Endothelial cell (in vitro differentiated cells): ENCODE results near the gene SSU72. TPM values are rescaled to one million over a fixed set of nuclear protein-coding genes. Genes with fewer than 3 reads are reported as not detected.
A peak's percentile ranks its signal among the peaks of the same experiment; 100 is the strongest.
"Not testable (repeated sequence)": the region's sequence is repeated elsewhere in the genome, so short reads cannot be mapped to it uniquely, and the experiment has no call there.

ENCODE experiments used
- DNase-seq: peaks from one replicate; pipeline ENCODE4 v3.0.0; 2021; ENCODE audit warnings: low spot score
- H3K27ac Mint-ChIP-seq: one replicate; pipeline ENCODE4 v1.8.0; 2021; ENCODE audit warnings: mixed read lengths, inconsistent platforms; ENCODE audit not compliant: unreplicated experiment
- H3K27me3 Mint-ChIP-seq: one replicate; pipeline ENCODE4 v1.8.0; 2021; ENCODE audit warnings: mild to moderate bottlenecking, moderate library complexity, mixed read lengths, inconsistent platforms; ENCODE audit not compliant: unreplicated experiment
- H3K36me3 Mint-ChIP-seq: one replicate; pipeline ENCODE4 v1.8.0; 2021; ENCODE audit warnings: mild to moderate bottlenecking, low read depth, mixed read lengths, inconsistent platforms; ENCODE audit not compliant: unreplicated experiment
- H3K4me1 Mint-ChIP-seq: one replicate; pipeline ENCODE4 v1.8.0; 2021; ENCODE audit warnings: mild to moderate bottlenecking, mixed read lengths, inconsistent platforms; ENCODE audit not compliant: unreplicated experiment
- H3K4me3 Mint-ChIP-seq: one replicate; pipeline ENCODE4 v1.8.0; 2021; ENCODE audit warnings: mild to moderate bottlenecking, mixed read lengths, inconsistent platforms; ENCODE audit not compliant: unreplicated experiment
- H3K9me3 Mint-ChIP-seq: one replicate; pipeline ENCODE4 v1.8.0; 2021; ENCODE audit warnings: mixed read lengths, inconsistent platforms; ENCODE audit not compliant: unreplicated experiment
- CTCF ChIP-seq: fragments of 200-600 bp; sonication (generic); IDR thresholded peaks from one replicate; pipeline ENCODE4 v1.5.0; 2021; ENCODE audit warnings: antibody characterized with exemption; ENCODE audit not compliant: unreplicated experiment
- total RNA-seq: library from RNA; stranded (reverse); fragmentation: NEBNext Ultra II Directional; extraction: Animal tissue kit (Norgen Biotek cat#: 25700); gene quantifications from one replicate; pipeline ENCODE4 v1.2.1, GENCODE V29; 2021; ENCODE audit not compliant: unreplicated experiment

The SSU72 gene
- total RNA-seq, 1 donor from 2014 or later, result 114 TPM

GRCh38 chr1:1517973-1518620 lies 56.6 kb downstream of the SSU72 start:
- Mint-ChIP-seq H3K4me3 (peak overlapping the region; percentile 59), H3K4me1 (peaks cover 2% of the 10 kb centered on the region)

DNA sequence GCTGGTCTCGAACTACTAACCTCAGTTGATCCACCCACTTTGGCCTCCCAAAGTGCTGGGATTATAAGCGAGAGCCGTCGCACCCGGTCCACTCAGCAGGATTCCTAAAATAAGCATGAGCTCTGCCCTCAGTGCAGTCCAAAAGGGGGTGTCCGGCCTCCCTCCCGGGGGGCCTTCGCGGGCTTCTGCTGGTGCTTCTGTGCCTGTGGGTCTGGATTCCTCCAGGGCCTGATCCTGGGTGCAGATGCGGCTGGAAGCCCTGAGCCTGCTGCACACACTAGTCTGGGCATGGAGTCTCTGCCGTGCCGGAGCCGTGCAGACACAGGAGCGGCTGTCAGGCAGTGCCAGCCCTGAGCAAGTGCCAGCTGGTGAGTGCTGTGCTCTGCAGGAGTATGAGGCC lies 57.7 kb downstream of the SSU72 start:
- DNase-seq, H3K4me3 Mint-ChIP-seq, H3K4me1 Mint-ChIP-seq, H3K9me3 Mint-ChIP-seq, H3K27me3 Mint-ChIP-seq, H3K27ac Mint-ChIP-seq: not testable (repeated sequence)
- H3K36me3 Mint-ChIP-seq, result peaks cover 10% of the 10 kb centered on the region

More at GRCh38 chr1:1517973-1518620, 56.6 kb downstream of the SSU72 start:
- Mint-ChIP-seq H3K27ac (no peak overlapping the region), H3K9me3 (no peaks in the 10 kb centered on the region), H3K27me3 (peaks cover 6% of the 10 kb centered on the region), H3K36me3 (peaks cover 10% of the 10 kb centered on the region)
- DNase-seq, result no peak
- no peak for TF ChIP-seq CTCF

DNA sequence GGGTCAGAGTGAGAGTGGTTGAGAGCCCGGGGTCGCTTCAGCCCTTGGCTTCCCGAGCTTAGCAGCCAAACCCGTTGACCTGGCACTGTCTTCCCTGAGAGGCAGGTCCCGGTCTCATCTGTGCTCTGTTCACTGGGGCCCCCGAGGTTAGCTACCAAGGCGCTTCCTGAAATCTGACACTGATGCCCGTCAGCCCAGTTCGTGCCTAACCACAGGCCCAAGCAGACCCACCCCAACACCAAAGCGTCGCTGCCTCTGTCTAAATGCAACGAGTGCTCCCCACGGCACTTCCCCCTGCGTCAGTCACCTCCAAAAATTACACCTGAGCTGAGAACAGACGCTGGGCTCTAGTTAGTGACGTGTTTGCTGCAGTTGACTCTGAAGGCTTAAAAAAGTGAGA lies 60.3 kb downstream of the SSU72 start:
- peaks cover 16% of the 10 kb centered on the region for H3K36me3 Mint-ChIP-seq
- H3K4me1 Mint-ChIP-seq, H3K27ac Mint-ChIP-seq, H3K9me3 Mint-ChIP-seq, DNase-seq, H3K4me3 Mint-ChIP-seq, H3K27me3 Mint-ChIP-seq: not testable (repeated sequence)

DNA sequence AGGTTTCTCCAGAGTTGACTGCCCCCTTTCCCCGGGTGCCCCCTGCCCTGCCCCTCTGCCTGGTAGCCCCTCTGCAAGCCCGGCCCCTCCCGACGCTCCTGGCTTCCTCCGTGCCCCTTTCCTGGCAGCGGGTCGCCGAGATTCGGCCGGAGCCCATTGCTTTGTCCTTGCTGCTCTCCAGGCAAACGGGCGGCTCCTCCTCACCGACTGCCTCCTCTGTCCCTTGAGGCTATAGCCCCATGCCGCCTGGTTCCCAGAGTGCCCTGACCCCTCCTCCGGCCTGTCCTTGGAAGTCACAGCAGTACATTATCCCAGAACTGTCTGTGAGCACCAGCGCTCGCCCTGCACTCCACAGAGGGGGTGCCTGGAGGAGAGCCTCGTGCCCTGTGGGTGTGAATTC lies 61.0 kb downstream of the SSU72 start:
- H3K4me1 Mint-ChIP-seq, H3K27me3 Mint-ChIP-seq, DNase-seq, H3K27ac Mint-ChIP-seq, H3K9me3 Mint-ChIP-seq: not testable (repeated sequence)
- Mint-ChIP-seq H3K4me3 (peak overlapping the region; percentile 79), H3K36me3 (peaks cover 14% of the 10 kb centered on the region)

DNA sequence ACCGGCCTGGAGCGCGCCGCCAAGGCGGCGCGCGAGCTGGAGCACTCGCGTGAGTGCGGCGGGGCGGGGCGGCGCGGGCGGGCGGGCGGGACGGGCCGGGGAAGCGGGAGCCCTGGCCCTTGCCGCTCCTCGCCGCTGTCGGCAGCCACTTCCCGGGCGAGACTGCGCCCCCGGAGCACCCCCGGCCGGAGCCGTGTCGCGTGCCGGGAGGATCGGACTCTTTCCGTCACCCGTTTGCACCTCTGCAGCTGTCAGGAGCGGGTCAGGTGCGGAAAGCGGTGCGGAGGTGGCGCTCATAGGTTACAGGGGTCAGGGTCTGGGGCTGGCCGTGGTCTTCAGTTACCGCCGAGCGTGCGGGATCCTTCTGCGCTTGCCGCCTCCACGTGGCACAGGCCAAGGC lies 62.2 kb downstream of the SSU72 start:
- not testable (repeated sequence) for H3K27ac Mint-ChIP-seq, H3K4me1 Mint-ChIP-seq, H3K27me3 Mint-ChIP-seq, H3K9me3 Mint-ChIP-seq, H3K36me3 Mint-ChIP-seq, DNase-seq
- H3K4me3 Mint-ChIP-seq, result peak overlapping the region; percentile 81

GRCh38 chr1:1511533-1512285 lies 63.0 kb downstream of the SSU72 start, which contains the start of gene ATAD3A:
TSS of gene ATAD3A (plus strand) at chr1:1512162. CDS start at chr1:1512269, 107 bp downstream.
- no peaks in the 10 kb centered on the region for H3K9me3 Mint-ChIP-seq
- H3K27me3 Mint-ChIP-seq, result peaks cover 9% of the 10 kb centered on the region
- peak within 1 kb of the TSS; percentile 95 for H3K27ac Mint-ChIP-seq
- H3K4me3 Mint-ChIP-seq, result peak within 1 kb of the TSS; percentile 98
- peaks cover 6% of the 10 kb centered on the region for H3K36me3 Mint-ChIP-seq
- H3K4me1 Mint-ChIP-seq, result peaks cover 8% of the 10 kb centered on the region
- TF ChIP-seq CTCF, result no peak
- peak; percentile 96 for DNase-seq
